HG02938 (cell line): ENCODE data around the gene CDO1.
"Not testable (repeated sequence)": the region's sequence is repeated elsewhere in the genome, so short reads cannot be mapped to it uniquely, and the experiment has no call there.

Experiments used
- ATAC-seq: cut with Tn5 transposase; IDR thresholded peaks from one replicate; pipeline ENCODE4 v1.9.1; 2021; ENCODE audit warnings: mild to moderate bottlenecking, moderate library complexity; ENCODE audit not compliant: unreplicated experiment

CDO1 gene

GRCh38 chr5:115831163-115831768 lies 14.8 kb upstream of the CDO1 start:
- ATAC-seq = peak; percentile 79

- no peak for ATAC-seq
Measured at GRCh38 chr5:115829913-115830312, 13.5 kb upstream of the CDO1 start.

- ATAC-seq = no peak
Measured at GRCh38 chr5:115825948-115826347, 9.5 kb upstream of the CDO1 start.

GRCh38 chr5:115824983-115825382 lies 8.5 kb upstream of the CDO1 start:
- ATAC-seq = not testable (repeated sequence)

- no peak for ATAC-seq
Measured at GRCh38 chr5:115820846-115821245, 4.4 kb upstream of the CDO1 start.

- ATAC-seq = no peak
Measured at GRCh38 chr5:115818821-115819220, 2.4 kb upstream of the CDO1 start.

- no peak for ATAC-seq
Measured at GRCh38 chr5:115817386-115817785, 927 bp upstream of the CDO1 start.

GRCh38 chr5:115815693-115816225 lies 700 bp downstream of the CDO1 start:
- no peak for ATAC-seq

GRCh38 chr5:115815006-115815692 lies 1.3 kb downstream of the CDO1 start:
- no peak for ATAC-seq

- ATAC-seq = no peak
Measured at GRCh38 chr5:115813719-115814118, 2.7 kb downstream of the CDO1 start.

GRCh38 chr5:115812372-115812771 lies 4.1 kb downstream of the CDO1 start:
- no peak for ATAC-seq

- ATAC-seq = no peak
Measured at GRCh38 chr5:115811406-115811805, 5.1 kb downstream of the CDO1 start.

- ATAC-seq = no peak
Measured at GRCh38 chr5:115810761-115811160, 5.7 kb downstream of the CDO1 start.

GRCh38 chr5:115809946-115810345 lies 6.5 kb downstream of the CDO1 start:
- ATAC-seq = no peak

- ATAC-seq = not testable (repeated sequence)
Measured at GRCh38 chr5:115808066-115808465, 8.4 kb downstream of the CDO1 start.

- ATAC-seq = no peak
Measured at GRCh38 chr5:115807654-115808052, 8.8 kb downstream of the CDO1 start.

GRCh38 chr5:115806986-115807653 lies 9.3 kb downstream of the CDO1 start:
- no peak for ATAC-seq

GRCh38 chr5:115801984-115802383 lies 14.5 kb downstream of the CDO1 start:
- ATAC-seq = no peak

- no peak for ATAC-seq
Measured at GRCh38 chr5:115801152-115801551, 15.3 kb downstream of the CDO1 start.

- ATAC-seq = no peak
Measured at GRCh38 chr5:115800108-115800507, 16.4 kb downstream of the CDO1 start.

GRCh38 chr5:115798252-115798651 lies 18.2 kb downstream of the CDO1 start:
- no peak for ATAC-seq

GRCh38 chr5:115796656-115797055 lies 19.8 kb downstream of the CDO1 start:
- no peak for ATAC-seq
